NCI-H460 (cell line): ENCODE data around the gene USP34. TPM values are rescaled to one million over a fixed set of nuclear protein-coding genes. Genes with fewer than 3 reads are reported as not detected.
"Not testable (repeated sequence)": the region's sequence is repeated elsewhere in the genome, so short reads cannot be mapped to it uniquely, and the experiment has no call there.

Source experiments
- DNase-seq: peaks from one replicate; pipeline ENCODE4 v3.0.0-alpha.2; 2016; ENCODE audit warnings: low read depth; ENCODE audit errors: extremely low read depth
- polyA plus RNA-seq: library from polyadenylated mRNA; depleted of rRNA; stranded (reverse); fragments of >200 nt; gene quantifications from 2 replicates; pipeline ENCODE4 v1.2.3, GENCODE V29; 2014; cell fraction: nucleus; rRNA removed
- total RNA-seq: library from RNA; depleted of rRNA; stranded (reverse); fragments of >200 nt; shearing (Covaris generic); gene quantifications from 2 replicates; pipeline ENCODE4 v1.2.3, GENCODE V29; 2014; rRNA removed

Gene USP34, protein sequence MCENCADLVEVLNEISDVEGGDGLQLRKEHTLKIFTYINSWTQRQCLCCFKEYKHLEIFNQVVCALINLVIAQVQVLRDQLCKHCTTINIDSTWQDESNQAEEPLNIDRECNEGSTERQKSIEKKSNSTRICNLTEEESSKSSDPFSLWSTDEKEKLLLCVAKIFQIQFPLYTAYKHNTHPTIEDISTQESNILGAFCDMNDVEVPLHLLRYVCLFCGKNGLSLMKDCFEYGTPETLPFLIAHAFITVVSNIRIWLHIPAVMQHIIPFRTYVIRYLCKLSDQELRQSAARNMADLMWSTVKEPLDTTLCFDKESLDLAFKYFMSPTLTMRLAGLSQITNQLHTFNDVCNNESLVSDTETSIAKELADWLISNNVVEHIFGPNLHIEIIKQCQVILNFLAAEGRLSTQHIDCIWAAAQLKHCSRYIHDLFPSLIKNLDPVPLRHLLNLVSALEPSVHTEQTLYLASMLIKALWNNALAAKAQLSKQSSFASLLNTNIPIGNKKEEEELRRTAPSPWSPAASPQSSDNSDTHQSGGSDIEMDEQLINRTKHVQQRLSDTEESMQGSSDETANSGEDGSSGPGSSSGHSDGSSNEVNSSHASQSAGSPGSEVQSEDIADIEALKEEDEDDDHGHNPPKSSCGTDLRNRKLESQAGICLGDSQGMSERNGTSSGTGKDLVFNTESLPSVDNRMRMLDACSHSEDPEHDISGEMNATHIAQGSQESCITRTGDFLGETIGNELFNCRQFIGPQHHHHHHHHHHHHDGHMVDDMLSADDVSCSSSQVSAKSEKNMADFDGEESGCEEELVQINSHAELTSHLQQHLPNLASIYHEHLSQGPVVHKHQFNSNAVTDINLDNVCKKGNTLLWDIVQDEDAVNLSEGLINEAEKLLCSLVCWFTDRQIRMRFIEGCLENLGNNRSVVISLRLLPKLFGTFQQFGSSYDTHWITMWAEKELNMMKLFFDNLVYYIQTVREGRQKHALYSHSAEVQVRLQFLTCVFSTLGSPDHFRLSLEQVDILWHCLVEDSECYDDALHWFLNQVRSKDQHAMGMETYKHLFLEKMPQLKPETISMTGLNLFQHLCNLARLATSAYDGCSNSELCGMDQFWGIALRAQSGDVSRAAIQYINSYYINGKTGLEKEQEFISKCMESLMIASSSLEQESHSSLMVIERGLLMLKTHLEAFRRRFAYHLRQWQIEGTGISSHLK (N-terminal part only)
- 80.4 and 107 TPM in 2 replicates for total RNA-seq
- polyA plus RNA-seq = 88.3 and 97.8 TPM in 2 replicates

DNA sequence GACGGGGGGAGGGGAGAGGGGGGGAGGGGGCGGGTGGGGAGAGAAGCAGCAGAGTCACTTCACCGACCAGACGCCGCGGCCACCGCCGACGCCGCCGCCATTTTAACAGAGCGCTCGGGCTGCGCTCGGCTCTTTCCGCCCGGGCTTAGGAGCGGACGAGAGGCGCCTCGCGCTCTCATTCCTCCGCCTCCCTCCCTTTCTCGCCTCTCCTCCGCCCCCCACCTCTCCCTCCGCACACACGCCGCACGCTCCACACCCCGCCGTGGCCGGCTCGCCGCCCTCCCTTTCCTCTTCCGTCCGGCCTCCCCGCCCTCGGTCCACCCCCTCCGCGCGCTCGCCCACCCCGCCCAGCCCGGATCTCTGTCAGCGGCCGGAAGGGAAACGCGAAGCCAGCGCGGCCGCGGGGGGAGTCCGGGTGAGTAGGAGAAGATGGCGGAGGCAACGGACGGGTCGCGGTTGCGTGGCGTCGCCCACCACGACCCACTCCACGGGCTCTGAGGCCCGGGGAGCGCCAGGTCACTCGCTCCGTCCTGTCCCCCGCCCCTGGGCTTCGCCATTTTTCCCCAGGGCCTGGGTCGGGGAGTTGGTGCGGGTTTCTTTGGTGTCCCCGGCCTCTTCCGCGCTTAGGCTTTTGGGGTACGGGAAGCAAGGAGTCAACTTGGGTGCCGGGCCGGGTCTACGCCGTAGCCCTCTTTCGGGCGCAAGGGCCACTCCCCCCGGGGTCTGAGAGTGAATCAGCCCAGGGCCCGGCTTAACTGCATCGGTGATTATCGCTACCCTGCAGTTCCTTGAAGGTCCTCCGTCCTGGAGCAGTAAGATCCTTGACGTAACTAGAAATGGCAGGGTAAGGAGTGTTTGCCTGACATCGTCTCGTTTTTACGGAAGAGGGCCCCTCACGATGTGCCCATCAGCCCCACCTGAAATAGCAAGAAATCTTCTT lies at the start of gene USP34:
USP34 (minus strand) TSS at position 123 of the 940 bp plus-strand sequence. CDS start 395 bp downstream, outside the sequence.
- DNase-seq = peak; percentile 92

DNA sequence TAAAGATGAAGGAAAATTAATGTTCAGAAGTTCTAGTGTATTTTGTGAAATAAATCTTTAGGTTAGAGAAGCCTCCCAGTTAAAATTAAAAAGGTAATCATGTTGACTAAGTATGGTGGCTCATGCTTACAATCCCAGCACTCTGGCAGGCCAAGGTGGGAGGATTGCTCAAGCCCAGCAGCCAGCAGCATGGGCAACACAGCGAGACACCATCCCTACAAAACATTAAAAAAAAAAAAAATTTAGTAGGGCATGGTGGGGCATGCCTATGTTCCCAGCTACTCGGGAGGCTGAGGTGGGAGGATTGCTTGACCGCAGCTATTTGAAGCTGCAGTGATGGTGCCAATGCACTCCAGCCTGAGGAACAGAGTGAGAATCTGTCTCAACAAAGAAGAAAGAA lies 49.4 kb upstream of the USP34 start:
- DNase-seq = no peak

DNA sequence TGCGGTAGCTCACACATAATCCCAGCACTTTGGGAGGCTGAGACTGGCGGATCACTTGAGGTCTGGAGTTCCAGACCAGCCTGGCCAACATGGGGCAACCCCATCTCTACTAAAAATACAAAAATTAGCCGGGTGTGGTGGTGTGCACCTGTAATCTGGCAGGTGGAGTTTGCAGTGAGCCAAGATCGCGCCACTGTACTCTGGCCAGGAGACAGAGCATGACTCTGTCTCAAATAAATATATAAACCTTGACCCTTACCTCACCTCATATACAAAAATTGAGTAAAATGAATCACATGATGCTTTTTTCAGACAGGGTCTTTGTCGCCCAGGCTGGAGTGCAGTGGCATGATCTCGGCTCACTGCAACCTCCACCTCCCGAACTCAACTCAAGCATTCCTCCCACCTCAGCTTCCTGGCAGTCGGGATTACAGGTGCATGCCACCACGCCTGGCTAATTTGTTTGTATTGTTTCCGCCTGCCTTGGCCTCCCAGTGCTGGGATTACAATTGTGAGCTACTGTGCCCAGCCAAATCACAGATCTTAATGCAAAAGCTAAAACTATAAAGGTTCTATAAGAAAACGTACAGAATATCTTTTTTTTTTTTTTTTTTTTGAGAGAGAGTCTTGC lies 42.0 kb upstream of the USP34 start:
- no peak for DNase-seq

DNA sequence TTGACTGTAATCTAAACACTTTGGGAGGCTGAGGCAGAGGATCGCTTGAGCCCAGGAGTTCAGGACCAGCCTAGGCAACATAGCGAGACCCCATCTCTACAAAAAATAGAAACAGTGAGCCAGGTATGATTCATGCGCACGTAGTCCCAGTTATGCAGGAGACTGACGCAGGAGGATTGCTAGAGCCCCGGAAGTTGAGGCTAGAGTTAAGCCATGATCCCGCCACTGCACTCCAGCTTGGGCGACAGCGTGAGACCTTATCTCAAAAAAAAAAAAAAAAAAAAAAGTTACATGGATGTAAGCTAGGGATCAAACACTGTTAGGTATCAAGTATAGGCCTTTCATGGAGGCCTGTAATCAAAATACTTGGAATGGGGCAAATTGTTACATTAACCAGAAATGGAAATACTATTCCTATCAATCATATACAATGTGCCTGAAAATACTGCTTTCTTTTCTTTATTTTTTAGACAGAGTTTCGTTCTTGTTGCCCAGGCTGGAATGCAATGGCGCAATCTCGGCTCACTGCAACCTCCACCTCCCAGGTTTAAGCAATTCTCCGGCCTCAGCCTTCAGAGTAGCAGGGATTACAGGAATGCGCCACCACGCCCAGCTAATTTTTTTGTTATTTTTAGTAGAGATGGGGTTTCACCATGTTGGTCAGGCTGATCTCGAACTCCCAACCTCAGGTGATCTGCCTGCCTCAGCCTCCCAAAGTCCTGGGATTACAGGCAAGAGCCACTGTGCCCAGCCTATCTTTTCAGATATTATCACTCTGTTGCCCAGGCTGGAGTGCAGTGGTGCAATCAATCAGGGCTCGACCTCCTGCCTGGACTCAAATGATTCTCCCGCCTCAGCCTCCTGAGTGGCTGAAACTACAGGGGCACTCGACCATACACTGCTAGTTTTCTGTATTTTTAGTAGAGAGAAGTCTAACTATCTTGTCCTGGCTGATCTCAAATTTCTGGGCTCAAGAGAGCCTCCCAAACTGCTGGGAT lies 40.1 kb upstream of the USP34 start:
- no peak for DNase-seq

DNA sequence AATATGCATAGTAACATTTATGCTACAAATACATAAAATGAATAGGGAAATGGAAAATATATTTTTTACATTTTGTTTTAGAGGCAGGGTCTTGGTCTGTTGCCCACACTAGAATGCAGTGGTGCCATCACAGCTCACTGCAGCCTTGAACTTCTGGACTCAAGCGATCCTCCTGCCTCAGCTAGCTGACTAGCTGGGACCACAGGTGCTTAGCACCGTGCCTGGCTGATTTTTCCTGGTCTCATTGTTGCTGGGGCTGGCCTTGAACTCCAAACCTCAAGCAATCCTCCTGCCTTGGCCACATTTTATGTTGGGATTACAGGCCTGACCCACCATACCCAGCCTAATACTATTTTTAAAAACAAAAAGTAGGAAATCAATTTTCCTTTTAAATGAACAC lies 34.1 kb upstream of the USP34 start:
- no peak for DNase-seq

DNA sequence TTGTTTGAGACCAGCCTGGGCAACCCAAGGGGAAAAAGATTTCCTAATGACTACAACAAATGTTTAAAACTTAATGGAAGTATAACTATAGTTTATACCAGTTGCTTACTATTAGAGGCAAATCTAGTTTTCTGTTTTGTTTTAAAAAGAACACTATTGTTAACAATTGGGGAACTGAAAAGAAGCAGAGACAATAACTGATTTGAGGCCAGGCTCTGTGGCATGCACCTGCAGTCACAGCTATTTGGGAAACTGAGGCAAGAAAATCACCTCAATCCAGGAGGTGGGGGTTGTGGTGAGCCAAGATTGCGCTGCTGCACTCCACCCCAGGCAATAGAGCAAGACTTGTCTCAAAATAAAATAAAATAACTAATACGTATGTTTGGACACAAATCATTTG lies 28.2 kb upstream of the USP34 start:
- DNase-seq = no peak

DNA sequence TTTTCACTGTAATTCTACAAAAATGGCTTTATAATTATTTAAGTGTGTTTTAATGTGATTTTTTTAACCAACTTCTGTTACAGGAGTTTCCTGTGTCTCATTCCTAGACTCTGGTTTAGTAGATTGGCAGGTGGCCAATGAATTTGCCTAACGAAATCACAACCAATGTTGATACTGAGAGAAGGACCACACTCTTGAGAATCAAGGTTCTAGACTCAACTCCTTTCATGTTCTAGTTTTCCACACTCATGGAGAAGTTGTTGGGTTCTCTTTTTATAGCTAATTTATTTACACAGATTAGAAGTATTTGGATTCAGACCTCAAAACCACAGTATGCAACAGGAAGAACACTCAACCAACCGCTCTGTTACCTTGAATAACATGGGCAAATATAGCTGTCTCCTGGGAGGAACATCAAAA lies 22.6 kb upstream of the USP34 start:
- DNase-seq = no peak

DNA sequence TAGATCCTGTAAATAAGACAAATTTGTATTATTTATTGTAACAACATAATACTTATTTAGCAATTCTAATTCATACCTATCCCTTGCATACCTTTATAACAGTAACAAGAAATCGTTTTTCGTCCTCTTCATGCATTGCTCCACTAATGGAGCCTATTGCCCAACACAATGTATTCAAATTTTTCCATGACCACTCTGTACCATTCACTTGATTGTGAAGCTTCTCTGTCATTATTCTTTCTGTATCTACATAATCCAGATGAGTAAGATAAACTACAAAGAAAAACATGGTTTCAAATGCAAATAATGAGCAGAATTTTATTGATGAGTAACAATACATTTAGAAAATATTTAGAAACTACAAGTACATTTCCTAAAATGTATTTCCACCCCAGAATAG lies 21.6 kb upstream of the USP34 start:
- DNase-seq = no peak

DNA sequence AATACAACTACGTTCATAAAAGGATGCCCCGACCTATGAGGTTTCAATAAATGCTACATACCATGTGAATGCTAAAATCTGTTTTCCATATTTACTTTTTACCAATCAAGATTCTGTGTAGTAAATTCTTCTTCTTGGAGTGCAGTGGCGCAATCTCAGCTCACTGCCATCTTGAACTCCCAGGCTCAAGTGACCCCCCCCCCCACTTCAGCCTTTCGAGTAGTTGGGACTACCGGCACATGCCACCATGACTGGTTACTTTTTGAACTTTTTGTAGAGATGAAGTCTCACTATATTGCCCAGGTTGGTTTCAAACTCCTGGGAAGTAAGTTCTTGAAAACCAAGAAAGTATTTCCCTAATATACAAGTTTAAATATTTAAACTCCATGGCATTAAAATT lies 14.4 kb upstream of the USP34 start:
- no peak for DNase-seq

DNA sequence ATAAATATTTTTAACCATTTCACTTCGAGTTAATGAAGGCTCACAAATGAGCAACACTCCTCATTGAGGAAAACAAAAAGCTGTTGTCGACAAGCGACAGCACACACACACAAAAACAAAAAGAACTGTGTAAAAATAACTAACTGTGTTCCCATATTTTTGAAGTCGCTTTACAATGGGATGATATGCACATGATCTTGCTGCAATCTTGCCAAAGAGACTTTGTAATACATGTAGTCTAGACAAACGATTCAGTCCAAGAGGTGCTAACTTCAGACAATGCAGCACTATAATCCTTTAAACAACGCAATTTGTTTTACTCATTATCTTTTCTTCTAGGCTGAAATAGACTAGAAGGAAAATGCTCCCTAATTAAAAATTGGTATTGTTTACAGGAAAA lies 7.2 kb upstream of the USP34 start:
- DNase-seq = no peak

DNA sequence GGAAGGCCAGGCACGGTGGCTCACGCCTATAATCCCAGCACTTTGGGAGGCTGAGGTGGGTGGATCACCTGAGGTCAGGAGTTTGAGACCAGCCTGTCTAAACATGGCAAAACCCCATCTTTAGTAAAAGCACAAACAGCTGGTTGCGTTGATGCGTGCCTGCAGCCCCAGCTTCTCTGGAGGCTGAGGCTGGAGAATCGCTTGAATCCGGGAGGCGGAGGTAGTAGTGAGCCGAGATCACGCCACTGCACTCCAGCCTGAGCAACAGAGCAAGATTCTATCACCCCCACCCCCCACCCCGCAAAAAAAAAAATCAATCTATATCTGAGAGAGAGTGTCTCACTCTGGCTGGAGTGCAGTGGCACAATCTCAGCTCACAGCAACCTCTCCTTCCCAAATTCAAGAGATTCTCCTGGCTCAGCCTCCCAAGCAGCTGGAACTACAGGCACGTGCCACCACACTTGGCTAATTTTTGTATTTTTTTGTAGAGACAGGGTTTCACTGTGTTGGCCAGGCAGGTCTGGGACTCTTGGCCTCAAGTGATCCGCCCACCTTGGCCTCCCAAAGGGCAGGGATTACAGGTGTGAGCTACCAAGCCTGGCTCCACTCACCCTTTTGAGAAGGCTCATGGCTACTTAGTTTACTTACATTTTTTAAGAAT lies 6.2 kb upstream of the USP34 start:
- DNase-seq = not testable (repeated sequence)

DNA sequence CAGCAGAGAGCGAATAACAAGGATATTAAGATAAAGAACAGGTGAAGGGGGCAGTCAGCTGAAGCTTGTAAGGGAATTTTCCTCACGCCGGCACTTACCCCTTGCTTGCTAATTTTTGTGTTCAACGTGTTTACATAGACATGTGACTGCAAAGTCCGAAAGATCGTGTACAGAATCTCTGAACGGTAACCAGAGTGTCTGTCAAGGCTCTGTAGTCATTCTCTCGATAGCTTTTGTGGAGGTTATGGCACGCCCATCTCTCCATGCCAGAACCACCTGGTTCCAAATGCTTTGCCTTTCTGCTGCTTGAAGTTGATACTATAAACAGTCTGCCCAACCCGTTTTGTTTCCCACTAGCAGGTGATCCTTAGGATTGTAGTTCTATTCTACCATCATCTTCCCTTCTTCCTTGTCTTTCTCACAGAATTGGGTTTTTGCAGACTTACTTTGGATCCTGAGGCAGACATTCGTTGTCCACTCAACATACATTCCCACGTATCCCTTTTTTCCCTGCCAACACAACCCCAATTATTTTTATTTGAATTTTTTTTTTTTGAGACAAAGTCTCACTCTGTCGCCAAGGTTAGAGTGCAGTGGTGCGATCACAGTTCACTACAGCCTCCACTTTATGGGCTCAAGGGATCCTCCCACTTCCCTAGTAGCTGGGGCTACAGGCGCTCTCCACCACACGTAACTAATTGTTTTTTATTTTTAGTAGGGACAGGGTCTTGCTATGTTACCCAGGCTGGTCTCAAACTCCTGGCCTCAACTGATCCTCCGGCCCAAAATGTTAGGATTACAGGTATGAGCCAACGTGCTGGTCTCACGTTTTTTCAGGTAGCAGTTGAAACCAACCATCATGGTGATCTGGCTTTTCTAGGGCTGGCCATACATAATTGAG lies 1.3 kb upstream of the USP34 start:
- no peak for DNase-seq

DNA sequence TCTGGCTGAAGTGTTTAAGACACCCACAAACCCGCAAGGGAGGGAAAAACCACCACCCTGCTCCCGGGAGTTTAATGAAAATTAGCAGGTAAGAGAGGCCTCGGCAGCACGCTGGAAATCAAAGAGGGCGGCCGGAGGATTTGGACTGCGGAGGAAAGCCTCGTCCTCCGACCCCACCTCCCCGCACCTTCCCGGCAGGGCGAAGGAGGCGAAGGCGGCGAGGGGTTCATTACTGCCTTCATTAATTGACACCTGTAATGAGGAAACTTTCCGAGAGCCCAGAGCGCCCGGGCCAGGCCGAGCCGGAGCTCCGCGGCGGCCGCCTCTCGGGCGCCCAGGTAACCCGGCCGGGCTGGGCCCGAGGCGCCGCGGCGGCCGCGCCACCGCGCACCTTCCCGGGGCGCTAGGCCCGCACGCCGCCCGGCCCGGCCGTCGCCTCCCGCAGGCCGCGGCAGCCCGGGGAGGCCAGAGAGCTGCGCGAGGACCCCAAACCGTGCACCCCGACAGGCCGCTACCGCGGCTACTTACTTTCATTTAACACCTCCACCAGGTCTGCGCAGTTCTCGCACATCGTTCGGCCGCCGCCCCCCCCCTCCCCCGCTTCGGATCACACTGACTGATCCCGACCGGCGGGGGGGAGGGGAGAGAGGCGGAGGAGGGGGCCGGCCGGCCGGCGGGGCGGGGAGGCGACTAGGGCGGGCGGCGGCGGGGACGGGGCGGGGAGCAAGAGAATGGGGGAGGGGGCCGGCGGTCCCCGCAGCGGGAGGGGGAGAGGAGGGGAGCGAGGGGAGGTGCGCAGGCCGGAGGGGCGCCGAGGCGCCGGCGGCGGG lies 550 bp downstream of the USP34 start:
- DNase-seq = peak; percentile 80

DNA sequence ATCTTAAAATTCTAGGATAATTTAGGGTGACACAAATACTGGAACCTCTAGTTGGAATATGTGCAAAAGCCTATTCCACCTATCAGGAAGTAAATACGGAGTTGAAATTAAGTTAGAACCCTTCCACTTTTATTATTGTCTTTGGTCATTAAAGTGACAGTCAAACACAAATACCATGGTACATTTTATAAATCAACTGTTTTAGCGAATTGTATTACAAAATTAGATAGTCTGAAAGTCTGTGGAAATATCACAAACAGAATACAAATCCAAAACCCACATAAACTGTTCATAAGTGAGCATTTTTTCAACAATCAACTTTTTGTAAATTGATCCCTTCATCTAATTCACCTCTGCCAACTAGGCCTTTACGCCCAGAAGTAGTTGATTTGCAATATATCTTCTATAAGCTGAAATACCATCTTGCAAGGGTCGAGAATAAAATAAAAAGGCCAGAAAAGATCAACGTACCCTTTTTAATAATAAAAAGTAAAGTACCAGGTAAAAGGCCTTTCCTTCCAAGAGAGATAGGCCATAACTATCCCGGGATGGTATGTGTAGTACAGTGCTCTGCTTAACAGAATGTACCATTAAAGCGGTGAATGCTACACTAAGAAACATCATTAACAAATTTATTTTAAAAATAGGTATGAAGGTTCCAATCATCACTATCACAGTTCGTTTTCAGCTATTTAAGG lies 1.3 kb downstream of the USP34 start:
- no peak for DNase-seq

DNA sequence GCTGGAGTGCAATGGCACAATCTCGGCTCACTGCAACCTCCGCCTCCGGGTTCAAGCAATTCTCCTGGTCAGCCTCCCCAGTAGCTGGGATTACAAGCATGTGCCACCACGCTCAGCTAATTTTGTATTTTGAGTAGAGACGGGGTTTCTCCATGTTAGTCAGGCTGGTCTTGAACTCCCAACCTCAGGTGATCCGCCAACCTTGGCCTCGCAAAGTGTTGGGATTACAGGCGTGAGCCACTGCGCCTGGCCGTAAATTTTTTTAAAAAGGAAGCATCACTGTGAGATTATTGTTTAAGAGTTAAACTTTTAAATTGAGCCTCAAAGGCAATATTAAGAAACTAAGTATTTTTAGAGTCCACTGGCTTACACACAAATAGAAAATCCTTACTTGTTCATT lies 2.7 kb downstream of the USP34 start:
- not testable (repeated sequence) for DNase-seq
